Suprapubic skin (tissue), 3 donors: ENCODE data around the gene HTR7.

Source experiments
- CTCF ChIP-seq, 2 donors: fragments of 200-600 bp in 1 of 2; fragments of 450-650 bp in 1 of 2; sonication (generic) in 1 of 2; IDR thresholded peaks; one replicate each; pipeline ENCODE4 v1.5.1; 2016 to 2019; ENCODE audit warnings: antibody characterized with exemption in 2 of 2, mild to moderate bottlenecking in 1 of 2, moderate library complexity in 1 of 2
- POLR2A ChIP-seq, 2 donors: fragments of 450-650 bp; IDR thresholded peaks; one replicate each; pipeline ENCODE4 v1.6.1; 2017; ENCODE audit warnings: antibody characterized with exemption in 2 of 2, mild to moderate bottlenecking in 2 of 2, moderate library complexity in 2 of 2

GRCh38 chr10:90832111-90832510, 25.7 kb downstream of the HTR7 start:
- no peak for TF ChIP-seq CTCF (IDR thresholded peaks at IDR 0.05)
- no peak for TF ChIP-seq POLR2A (IDR thresholded peaks at IDR 0.05)
